ENCODE results near the gene VENTX.

Gene VENTX

GRCh38 chr10:133243593-133243992 lies 5.9 kb downstream of the VENTX start:
- Mint-ChIP-seq H3K36me3 (ENCODE audit: low read depth) (peaks cover 10% of the 10 kb centered on the region), H3K4me3 (no peak overlapping the region), H3K9me3 (no peaks in the 10 kb centered on the region), H3K27me3 (peaks cover 66% of the 10 kb centered on the region), H3K4me1 (ENCODE audit: low read depth) (peaks cover 51% of the 10 kb centered on the region), H3K27ac (no peak overlapping the region)
- intact Hi-C loops (cut with micrococcal nuclease), result no loop called here

DNA sequence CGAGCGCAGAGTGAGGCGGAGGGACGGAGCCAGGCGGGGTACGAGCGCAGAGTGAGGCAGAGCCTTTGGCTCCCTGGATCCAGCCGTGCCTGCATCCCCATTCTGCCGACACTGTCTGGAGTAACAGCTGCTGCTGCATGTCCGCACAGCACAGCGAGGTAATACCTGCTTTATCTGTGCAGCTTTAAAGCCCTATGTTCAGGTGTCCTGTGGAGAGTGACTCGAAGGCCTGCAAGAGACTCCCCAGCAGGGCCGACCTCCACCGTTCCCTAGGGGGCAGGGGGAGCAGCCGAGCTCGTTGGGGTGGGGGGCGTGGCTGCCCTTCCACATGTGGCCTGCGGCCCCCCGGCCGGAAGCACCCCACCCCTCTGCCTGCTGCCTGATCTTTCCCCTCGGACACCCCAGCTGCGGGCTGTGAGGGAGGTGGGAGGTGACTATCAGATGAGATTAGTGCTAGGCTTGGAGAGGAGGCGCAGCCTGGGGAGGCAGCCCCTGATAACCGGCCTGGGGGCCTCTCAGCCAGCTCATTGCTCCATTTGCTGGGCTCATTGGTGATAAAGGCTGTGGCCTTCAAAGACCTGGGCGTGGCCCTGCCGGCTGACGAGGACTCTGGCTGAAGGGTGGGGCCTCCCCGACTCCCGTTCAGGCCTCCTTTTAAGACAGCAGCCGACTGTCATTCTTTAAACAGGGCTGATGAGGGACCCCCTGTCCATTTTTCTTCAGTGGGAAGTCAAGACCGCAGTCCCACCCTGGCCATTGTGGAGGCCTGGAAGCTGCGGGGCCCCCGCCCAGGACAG lies 8.0 kb downstream of the VENTX start:
- intact Hi-C loops (cut with micrococcal nuclease), result no loop called here
- Mint-ChIP-seq H3K4me1 (ENCODE audit: low read depth) (peaks cover 41% of the 10 kb centered on the region), H3K27me3 (peaks cover 61% of the 10 kb centered on the region), H3K4me3 (no peak overlapping the region), H3K36me3 (ENCODE audit: low read depth) (no peaks in the 10 kb centered on the region), H3K27ac (no peak overlapping the region), H3K9me3 (no peaks in the 10 kb centered on the region)

- intact Hi-C loops (cut with micrococcal nuclease), result no loop called here
- no peaks in the 10 kb centered on the region for H3K36me3 Mint-ChIP-seq (ENCODE audit: low read depth)
- no peaks in the 10 kb centered on the region for H3K9me3 Mint-ChIP-seq
- no peak overlapping the region for H3K27ac Mint-ChIP-seq
- peaks cover 56% of the 10 kb centered on the region for H3K27me3 Mint-ChIP-seq
- peaks cover 35% of the 10 kb centered on the region for H3K4me1 Mint-ChIP-seq (ENCODE audit: low read depth)
- no peak overlapping the region for H3K4me3 Mint-ChIP-seq
These were observed 8.6 kb downstream of the VENTX start for GRCh38 chr10:133246236-133246626.

DNA sequence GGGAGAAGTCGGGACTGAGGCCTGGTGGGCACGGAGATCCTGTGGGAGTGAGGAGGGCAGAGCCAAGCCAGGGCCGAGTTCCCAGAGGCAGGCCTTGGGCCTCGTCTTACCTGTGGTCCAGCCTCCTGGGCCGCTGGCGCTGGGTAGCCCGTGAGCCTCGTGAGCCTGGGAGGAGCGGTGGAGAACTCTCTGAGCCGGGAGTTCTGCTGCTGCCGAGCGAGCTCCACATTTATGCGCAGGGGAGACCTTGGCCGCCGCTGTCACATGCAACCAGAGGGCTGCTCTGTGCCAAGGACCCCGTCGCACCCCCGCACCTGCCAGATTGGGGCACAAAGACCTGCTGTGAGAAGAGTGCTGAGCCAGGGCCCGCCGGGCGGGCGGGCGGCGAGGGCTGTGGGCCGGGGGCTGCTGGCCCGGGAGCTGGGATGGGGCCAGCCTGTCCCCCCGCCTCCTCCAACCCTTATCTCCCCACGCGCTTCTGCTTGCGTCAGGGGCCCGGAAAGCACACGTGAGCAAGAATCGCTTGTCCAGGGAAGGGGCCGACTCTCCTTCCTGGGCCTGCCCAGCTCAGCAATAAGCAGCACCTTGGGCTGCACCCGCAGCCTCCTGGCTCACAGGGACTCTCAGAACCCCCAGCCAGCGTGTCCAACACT lies 10.2 kb downstream of the VENTX start:
- Mint-ChIP-seq H3K27me3 (peaks cover 43% of the 10 kb centered on the region), H3K4me1 (ENCODE audit: low read depth) (peaks cover 19% of the 10 kb centered on the region), H3K36me3 (ENCODE audit: low read depth) (no peaks in the 10 kb centered on the region), H3K4me3 (no peak overlapping the region), H3K27ac (no peak overlapping the region), H3K9me3 (no peaks in the 10 kb centered on the region)
- intact Hi-C loops (cut with micrococcal nuclease), result no loop called here

DNA sequence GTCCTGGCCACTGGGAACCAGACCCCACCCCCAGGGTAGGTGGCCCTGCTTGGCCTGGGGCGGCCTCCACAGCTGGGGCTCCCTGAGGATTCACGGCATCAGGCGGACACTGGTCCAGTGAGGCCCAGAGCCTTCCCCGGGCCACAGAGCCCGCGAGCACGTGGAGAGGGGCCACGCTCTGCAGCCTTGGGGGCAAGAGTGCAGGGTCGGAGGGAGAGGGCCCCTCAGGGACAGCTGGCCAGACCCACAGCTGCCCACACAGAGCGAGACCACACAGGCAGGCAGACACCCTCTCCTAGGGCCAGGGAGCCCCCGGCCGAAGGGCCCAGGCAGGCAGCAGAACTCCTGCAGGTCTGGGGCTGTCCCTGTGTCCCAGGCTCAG lies 10.7 kb downstream of the VENTX start:
- H3K27me3 Mint-ChIP-seq, result peaks cover 37% of the 10 kb centered on the region
- H3K4me1 Mint-ChIP-seq (ENCODE audit: low read depth), result peaks cover 18% of the 10 kb centered on the region
- no peak overlapping the region for H3K27ac Mint-ChIP-seq
- intact Hi-C loops (cut with micrococcal nuclease), result no loop called here
- H3K4me3 Mint-ChIP-seq, result no peak overlapping the region
- no peaks in the 10 kb centered on the region for H3K9me3 Mint-ChIP-seq
- H3K36me3 Mint-ChIP-seq (ENCODE audit: low read depth), result no peaks in the 10 kb centered on the region

DNA sequence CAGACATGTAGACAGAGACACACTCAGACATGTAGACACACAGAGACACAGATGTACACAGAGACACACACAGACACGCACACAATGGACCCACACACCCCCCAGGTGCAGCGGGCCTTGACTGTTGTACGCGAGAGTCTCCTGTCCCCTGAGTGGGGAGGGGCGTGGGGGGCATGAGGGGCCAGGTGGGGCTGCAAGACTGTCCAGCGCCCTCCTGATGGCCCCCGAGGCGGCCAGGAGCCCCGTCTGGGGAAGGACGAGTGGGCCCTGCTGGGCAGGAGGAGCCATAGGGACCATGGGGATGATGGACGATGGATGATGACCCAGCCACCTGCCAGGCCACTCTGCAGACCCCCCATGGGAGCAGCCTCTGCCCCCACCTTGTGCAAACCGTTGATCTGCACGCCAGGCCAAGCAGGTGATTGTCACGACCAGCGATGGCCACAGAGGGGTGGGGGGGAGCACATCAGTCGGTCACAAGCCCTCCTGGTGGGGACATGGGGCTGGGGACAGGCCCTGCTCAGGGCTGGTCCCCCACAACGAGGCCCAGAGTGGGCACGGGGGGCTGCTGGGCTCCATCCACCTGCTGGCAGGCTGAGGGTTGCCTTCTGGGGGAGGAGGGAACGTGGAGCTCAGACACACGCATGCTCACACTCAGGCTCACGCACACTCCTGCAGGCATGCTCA lies 11.6 kb downstream of the VENTX start:
- H3K36me3 Mint-ChIP-seq (ENCODE audit: low read depth), result no peaks in the 10 kb centered on the region
- peaks cover 28% of the 10 kb centered on the region for H3K27me3 Mint-ChIP-seq
- no peak overlapping the region for H3K4me3 Mint-ChIP-seq
- H3K27ac Mint-ChIP-seq, result no peak overlapping the region
- H3K9me3 Mint-ChIP-seq, result no peaks in the 10 kb centered on the region
- intact Hi-C loops (cut with micrococcal nuclease), result no loop called here
- peaks cover 27% of the 10 kb centered on the region for H3K4me1 Mint-ChIP-seq (ENCODE audit: low read depth)

DNA sequence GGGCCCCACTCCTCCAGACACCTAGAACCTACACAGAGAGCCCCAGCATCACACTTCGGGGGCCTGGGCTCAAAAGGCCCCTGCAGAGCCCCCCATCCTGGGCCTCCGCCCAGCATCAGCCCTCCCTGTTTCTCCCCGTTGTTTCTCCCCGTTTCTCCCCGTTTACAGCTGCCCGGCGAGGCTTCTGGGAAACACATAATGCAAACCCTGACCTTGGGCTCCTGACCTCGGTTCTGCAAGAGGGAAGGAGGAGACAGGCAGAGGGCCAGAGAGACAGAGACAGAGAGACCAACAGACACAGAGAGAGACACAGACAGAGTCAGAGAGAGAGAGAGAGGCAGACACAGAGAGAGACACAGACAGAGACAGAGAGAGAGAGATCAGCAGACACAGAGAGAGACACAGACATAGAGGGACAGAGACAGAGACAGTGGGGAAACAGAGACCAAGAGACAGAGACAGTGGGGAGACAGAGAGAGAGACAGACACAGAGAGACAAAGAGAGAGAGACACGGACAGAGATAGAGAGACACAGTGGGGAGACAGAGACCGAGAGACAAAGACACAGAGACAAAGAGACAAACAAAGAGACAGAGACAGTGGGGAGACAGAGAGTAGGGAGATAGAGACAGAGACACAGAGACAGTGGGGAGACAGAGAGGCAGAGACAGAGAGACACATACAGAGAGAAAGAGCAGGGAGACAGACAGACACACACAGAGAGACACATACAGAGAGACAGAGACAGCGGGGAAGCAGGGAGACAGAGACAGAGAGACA lies 12.5 kb downstream of the VENTX start:
- Mint-ChIP-seq H3K27me3 (peaks cover 25% of the 10 kb centered on the region), H3K36me3 (ENCODE audit: low read depth) (no peaks in the 10 kb centered on the region), H3K4me1 (ENCODE audit: low read depth) (peaks cover 37% of the 10 kb centered on the region), H3K9me3 (no peaks in the 10 kb centered on the region), H3K27ac (peak overlapping the region; percentile 30), H3K4me3 (no peak overlapping the region)
- intact Hi-C loops (cut with micrococcal nuclease), result no loop called here

GRCh38 chr10:133251388-133252222 lies 13.9 kb downstream of the VENTX start:
- no peak overlapping the region for H3K27ac Mint-ChIP-seq
- intact Hi-C loops (cut with micrococcal nuclease), result no loop called here
- H3K4me3 Mint-ChIP-seq, result no peak overlapping the region
- H3K4me1 Mint-ChIP-seq (ENCODE audit: low read depth), result peaks cover 43% of the 10 kb centered on the region
- no peaks in the 10 kb centered on the region for H3K9me3 Mint-ChIP-seq
- peaks cover 24% of the 10 kb centered on the region for H3K27me3 Mint-ChIP-seq
- no peaks in the 10 kb centered on the region for H3K36me3 Mint-ChIP-seq (ENCODE audit: low read depth)

DNA sequence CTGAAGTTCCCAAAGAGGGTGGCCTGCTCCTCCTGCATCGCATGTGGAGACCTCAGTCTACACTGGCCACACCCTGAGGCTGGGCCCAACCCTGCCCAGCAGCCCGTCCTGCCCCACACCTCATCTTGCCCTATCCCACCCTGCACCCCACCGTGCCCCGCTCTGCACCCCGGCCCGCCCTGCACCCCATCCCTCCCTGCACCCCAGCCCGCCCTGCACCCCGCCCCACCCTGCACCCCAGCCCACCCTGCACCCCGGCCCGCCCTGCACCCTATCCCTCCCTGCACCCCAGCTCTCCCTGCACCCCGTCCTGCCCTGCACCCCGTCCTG lies 14.5 kb downstream of the VENTX start:
- Mint-ChIP-seq H3K27ac (no peak overlapping the region), H3K36me3 (ENCODE audit: low read depth) (no peaks in the 10 kb centered on the region), H3K9me3 (no peaks in the 10 kb centered on the region), H3K4me1 (ENCODE audit: low read depth) (peaks cover 41% of the 10 kb centered on the region), H3K4me3 (no peak overlapping the region), H3K27me3 (peaks cover 20% of the 10 kb centered on the region)
- intact Hi-C loops (cut with micrococcal nuclease), result no loop called here

- no peaks in the 10 kb centered on the region for H3K36me3 Mint-ChIP-seq (ENCODE audit: low read depth)
- intact Hi-C loops (cut with micrococcal nuclease), result no loop called here
- H3K27me3 Mint-ChIP-seq, result peaks cover 16% of the 10 kb centered on the region
- H3K9me3 Mint-ChIP-seq, result no peaks in the 10 kb centered on the region
- H3K27ac Mint-ChIP-seq, result peak overlapping the region; percentile 67
- H3K4me3 Mint-ChIP-seq, result no peak overlapping the region
- peaks cover 53% of the 10 kb centered on the region for H3K4me1 Mint-ChIP-seq (ENCODE audit: low read depth)
These were observed 15.8 kb downstream of the VENTX start for GRCh38 chr10:133253361-133253955.

DNA sequence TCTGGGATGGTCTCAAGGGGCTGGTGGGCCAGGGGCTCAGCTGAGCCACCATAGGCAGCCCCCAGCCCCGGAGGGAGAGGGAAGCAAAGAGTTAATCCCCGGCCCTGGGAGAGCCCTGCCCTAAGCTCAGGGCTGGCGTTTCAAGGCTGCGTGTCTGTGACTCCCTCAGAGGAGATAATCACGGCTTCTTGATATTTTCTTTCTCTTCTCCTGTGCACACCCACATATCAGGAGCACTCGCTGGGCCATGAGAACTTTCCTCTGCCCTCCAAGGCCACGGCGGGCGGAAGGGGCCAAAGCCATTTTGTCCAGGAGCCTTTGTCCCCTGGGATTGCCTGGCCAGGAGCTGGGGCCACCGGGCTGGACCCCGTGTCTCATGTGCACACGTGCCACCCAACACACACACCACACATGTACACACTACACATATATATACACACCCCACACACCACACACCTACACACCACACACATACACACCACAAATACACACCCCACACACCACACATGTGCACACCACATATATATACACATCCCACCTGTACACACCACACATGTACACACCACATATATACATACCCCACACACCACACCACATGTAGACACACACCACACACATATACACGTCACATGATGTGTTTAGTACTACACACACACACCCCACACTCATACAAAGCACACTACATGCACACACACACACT lies 16.9 kb downstream of the VENTX start:
- Mint-ChIP-seq H3K27me3 (peaks cover 16% of the 10 kb centered on the region), H3K27ac (peak overlapping the region; percentile 67), H3K9me3 (no peaks in the 10 kb centered on the region), H3K36me3 (ENCODE audit: low read depth) (no peaks in the 10 kb centered on the region), H3K4me1 (ENCODE audit: low read depth) (peaks cover 62% of the 10 kb centered on the region), H3K4me3 (no peak overlapping the region)
- intact Hi-C loops (cut with micrococcal nuclease), result loop anchor here (5.0 kb wide), 1 partner anchor 242 kb away; no protein-coding TSS in a partner anchor

- Mint-ChIP-seq H3K4me1 (ENCODE audit: low read depth) (peaks cover 64% of the 10 kb centered on the region), H3K27ac (peak overlapping the region; percentile 67), H3K4me3 (no peak overlapping the region), H3K9me3 (no peaks in the 10 kb centered on the region), H3K36me3 (ENCODE audit: low read depth) (no peaks in the 10 kb centered on the region), H3K27me3 (peaks cover 9% of the 10 kb centered on the region)
- intact Hi-C loops (cut with micrococcal nuclease), result loop anchor here (5.0 kb wide), 1 partner anchor 243 kb away; no protein-coding TSS in a partner anchor
These were observed 17.7 kb downstream of the VENTX start for GRCh38 chr10:133255323-133255722.

Data from dendritic cell treated with granulocyte-macrophage colony-stimulating factor and Interleukin-4, amounts not matched to agents 40 ng/mL and 50 ng/mL, for 4 days (primary cell).